ENCODE measurements around the gene GGCT.
"Not testable (repeated sequence)": the region's sequence is repeated elsewhere in the genome, so short reads cannot be mapped to it uniquely, and the experiment has no call there.

The GGCT gene

DNA sequence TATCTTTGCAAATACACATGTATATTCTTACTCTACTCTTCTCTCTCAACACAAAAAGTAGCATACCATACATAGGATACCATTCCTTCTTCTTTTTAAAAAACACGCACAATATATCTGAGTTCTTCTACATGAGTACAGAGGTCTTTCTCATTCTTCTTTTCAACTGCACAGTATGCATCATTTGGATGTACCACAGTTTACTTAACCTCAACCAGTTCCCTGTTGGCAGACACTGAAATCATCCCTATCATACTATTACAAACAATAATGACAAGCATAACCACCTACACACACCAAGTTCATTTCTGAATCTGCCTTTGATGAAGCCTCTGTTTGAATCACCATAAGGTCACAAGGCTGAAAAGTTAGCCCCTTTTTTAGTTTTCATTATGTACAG is 25.7 kb upstream of the GGCT start:
- Mint-ChIP-seq H3K9me3 (no peaks in the 10 kb centered on the region), H3K27me3 (no peaks in the 10 kb centered on the region), H3K4me1 (no peaks in the 10 kb centered on the region), H3K36me3 (ENCODE audit: insufficient read depth) (peaks cover 4% of the 10 kb centered on the region), H3K27ac (ENCODE audit: low read depth) (no peak overlapping the region), H3K4me3 (no peak overlapping the region)
- ATAC-seq (replicated peaks; ENCODE audit: extremely low read depth, poor library complexity, severe bottlenecking) (no peak), DNase-seq (ENCODE audit: low spot score in 2 of 2) (no peak)

DNA sequence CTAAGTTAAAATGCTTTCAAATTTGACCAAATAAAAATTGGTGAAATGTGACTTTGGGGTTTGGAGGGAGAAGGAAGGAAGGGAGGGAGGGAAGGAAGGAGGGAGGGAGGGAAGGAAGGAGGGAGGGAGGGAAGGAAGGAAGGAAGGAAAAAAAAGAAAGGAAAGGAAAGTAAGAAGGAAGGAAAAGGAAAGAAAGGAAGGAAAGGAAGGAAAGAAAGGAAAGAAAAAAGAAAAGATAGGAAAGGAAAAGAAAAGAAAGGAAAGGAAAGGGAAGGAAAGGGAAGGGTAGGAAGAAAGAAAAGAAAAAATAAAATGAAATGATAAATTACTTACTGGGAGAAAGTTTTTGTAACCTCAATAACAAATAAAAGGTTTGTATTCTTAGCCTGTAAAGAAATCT is 24.1 kb upstream of the GGCT start:
- Mint-ChIP-seq H3K9me3 (no peaks in the 10 kb centered on the region), H3K27me3 (no peaks in the 10 kb centered on the region), H3K27ac (ENCODE audit: low read depth) (no peak overlapping the region), H3K4me1 (no peaks in the 10 kb centered on the region), H3K36me3 (ENCODE audit: insufficient read depth) (peaks cover 4% of the 10 kb centered on the region), H3K4me3 (no peak overlapping the region)
- no peak for ATAC-seq (replicated peaks; ENCODE audit: extremely low read depth, poor library complexity, severe bottlenecking)
- no peak for DNase-seq (ENCODE audit: low spot score in 2 of 2)

DNA sequence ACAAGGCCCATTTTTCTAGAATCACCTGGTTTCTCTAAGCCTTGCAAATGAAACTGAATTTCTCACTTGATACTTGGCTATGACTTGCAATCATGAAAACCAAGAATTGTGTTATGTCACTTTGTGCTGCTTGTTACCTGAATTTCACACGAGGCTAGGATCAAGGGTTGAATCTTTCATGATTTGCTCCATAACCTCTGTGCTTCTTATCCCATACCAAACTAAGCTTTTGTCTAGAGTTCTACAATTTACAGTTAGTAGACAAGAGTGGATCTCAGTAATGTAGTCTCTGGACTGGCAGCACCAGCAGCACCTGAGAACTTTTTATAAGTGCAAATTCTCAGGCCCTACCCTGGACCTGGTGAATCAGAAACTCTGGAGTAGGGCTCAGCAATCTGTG is 22.7 kb upstream of the GGCT start:
- not testable (repeated sequence) for H3K27ac Mint-ChIP-seq (ENCODE audit: low read depth); H3K4me3 Mint-ChIP-seq; H3K27me3 Mint-ChIP-seq; H3K36me3 Mint-ChIP-seq (ENCODE audit: insufficient read depth); DNase-seq (ENCODE audit: low spot score in 2 of 2); H3K9me3 Mint-ChIP-seq; ATAC-seq (replicated peaks; ENCODE audit: extremely low read depth, poor library complexity, severe bottlenecking); H3K4me1 Mint-ChIP-seq

DNA sequence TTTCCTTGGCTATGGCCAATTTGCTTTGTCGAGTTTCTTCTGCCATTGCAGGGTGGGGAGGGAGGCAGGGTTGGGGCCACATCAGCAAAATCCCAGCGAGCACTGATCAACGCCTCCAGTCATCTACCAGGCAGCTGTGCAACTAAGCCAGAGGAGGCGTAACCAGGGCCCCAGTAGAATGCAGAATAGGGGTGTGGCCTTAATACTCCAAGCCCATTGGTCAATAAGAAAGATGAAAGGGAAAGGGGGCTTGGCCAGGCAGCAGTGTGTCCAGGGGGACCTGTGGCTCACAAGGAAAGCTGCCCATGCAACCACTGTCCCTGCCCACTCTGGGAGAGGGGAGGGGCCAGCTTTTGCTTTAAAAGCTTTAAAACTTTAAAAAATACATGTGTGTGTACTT is 21.5 kb upstream of the GGCT start:
- ATAC-seq (replicated peaks; ENCODE audit: extremely low read depth, poor library complexity, severe bottlenecking) (no peak), DNase-seq (ENCODE audit: low spot score in 2 of 2) (no peak)
- Mint-ChIP-seq H3K27ac (ENCODE audit: low read depth) (no peak overlapping the region), H3K4me1 (no peaks in the 10 kb centered on the region), H3K9me3 (no peaks in the 10 kb centered on the region), H3K4me3 (no peak overlapping the region), H3K36me3 (ENCODE audit: insufficient read depth) (peaks cover 4% of the 10 kb centered on the region), H3K27me3 (no peaks in the 10 kb centered on the region)

DNA sequence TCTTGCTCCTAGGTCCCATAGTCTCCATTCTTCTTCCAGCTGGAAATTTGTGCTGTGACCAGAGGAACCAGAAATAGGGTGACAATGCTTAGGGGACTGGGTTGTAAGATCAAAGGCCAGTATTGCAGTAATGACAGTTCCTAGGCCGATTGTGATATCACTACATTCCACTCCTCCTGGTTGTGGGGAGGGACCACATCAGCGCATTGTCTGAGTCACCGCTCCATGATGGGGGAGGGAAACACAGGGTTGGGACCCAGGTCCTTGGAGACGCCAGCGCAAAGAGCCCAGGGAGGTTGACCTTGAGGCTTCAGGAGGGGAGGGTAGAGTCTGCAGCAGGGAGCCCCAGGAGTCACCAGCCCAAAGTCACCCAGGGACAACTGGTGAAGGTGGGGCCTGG is 20.8 kb upstream of the GGCT start:
- DNase-seq (ENCODE audit: low spot score in 2 of 2) (no peak), ATAC-seq (replicated peaks; ENCODE audit: extremely low read depth, poor library complexity, severe bottlenecking) (no peak)
- Mint-ChIP-seq H3K27me3 (no peaks in the 10 kb centered on the region), H3K9me3 (no peaks in the 10 kb centered on the region), H3K36me3 (ENCODE audit: insufficient read depth) (peaks cover 4% of the 10 kb centered on the region), H3K4me1 (no peaks in the 10 kb centered on the region), H3K4me3 (no peak overlapping the region), H3K27ac (ENCODE audit: low read depth) (no peak overlapping the region)

DNA sequence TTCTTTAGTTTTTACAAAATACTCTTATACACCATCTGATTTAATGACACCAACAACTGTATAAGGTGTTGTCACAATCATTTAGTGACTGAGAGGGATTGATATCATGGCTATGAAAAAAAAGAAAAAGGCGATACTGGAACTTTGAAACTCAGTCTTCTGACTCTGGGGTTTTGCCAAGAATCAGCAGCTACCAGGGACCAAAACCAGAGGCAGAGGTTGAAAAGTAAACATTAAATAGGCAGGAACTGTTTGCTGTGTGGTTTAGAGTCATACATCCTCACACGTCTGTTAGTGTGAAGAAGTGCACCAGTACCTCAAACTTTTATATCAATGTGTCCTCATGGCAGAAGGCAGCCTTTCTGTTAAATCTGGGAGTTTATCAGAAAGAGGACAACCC is 19.9 kb upstream of the GGCT start:
- no peaks in the 10 kb centered on the region for H3K4me1 Mint-ChIP-seq
- no peaks in the 10 kb centered on the region for H3K9me3 Mint-ChIP-seq
- peaks cover 2% of the 10 kb centered on the region for H3K36me3 Mint-ChIP-seq (ENCODE audit: insufficient read depth)
- H3K27ac Mint-ChIP-seq (ENCODE audit: low read depth): no peak overlapping the region
- ATAC-seq (replicated peaks; ENCODE audit: extremely low read depth, poor library complexity, severe bottlenecking): no peak
- no peak overlapping the region for H3K4me3 Mint-ChIP-seq
- no peaks in the 10 kb centered on the region for H3K27me3 Mint-ChIP-seq
- no peak for DNase-seq (ENCODE audit: low spot score in 2 of 2)

DNA sequence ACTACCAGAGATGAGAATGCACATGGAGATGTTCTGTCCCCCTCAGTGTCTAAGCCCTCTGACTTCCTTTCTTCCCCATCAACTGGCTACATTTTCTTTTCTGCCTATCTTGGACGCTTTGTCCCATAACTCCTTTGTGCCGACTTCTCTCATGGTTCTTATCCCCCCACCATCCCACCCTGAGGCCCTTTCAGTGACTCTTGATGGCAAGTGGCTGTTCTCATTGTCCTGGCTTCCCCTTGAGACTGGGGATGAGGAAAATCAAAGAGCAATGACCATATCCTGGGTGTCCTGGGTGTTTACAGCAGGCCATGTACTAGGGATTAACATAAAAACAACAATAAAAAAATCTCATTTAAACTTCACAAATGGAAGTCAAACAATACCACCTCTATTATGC is 18.8 kb upstream of the GGCT start:
- no peaks in the 10 kb centered on the region for H3K9me3 Mint-ChIP-seq
- no peak overlapping the region for H3K27ac Mint-ChIP-seq (ENCODE audit: low read depth)
- H3K27me3 Mint-ChIP-seq: no peaks in the 10 kb centered on the region
- H3K4me1 Mint-ChIP-seq: no peaks in the 10 kb centered on the region
- H3K36me3 Mint-ChIP-seq (ENCODE audit: insufficient read depth): peaks cover 2% of the 10 kb centered on the region
- no peak overlapping the region for H3K4me3 Mint-ChIP-seq
- ATAC-seq (replicated peaks; ENCODE audit: extremely low read depth, poor library complexity, severe bottlenecking): no peak
- DNase-seq (ENCODE audit: low spot score in 2 of 2): no peak

DNA sequence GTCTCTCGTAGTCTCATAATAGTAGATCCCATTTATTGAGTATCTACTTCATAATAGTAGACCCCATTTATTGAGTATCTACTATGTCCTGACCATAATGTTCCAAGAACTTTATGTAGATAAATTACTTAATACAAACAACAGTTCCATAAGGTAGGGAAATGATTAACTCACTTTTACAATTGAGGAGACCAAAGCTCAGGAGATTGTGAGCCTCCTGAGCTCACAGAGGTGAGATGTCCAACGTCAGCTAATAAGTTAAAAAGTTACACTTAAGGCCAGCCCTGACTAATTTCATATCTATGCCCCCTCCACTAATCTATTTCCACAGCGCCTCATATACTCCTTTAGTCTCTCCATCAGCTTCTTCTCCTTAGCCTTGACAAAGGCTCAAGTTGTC is 17.5 kb upstream of the GGCT start:
- DNase-seq (ENCODE audit: low spot score in 2 of 2) (no peak), ATAC-seq (replicated peaks; ENCODE audit: extremely low read depth, poor library complexity, severe bottlenecking) (no peak)
- Mint-ChIP-seq H3K4me1 (no peaks in the 10 kb centered on the region), H3K9me3 (no peaks in the 10 kb centered on the region), H3K4me3 (no peak overlapping the region), H3K36me3 (ENCODE audit: insufficient read depth) (peaks cover 2% of the 10 kb centered on the region), H3K27ac (ENCODE audit: low read depth) (no peak overlapping the region), H3K27me3 (no peaks in the 10 kb centered on the region)

DNA sequence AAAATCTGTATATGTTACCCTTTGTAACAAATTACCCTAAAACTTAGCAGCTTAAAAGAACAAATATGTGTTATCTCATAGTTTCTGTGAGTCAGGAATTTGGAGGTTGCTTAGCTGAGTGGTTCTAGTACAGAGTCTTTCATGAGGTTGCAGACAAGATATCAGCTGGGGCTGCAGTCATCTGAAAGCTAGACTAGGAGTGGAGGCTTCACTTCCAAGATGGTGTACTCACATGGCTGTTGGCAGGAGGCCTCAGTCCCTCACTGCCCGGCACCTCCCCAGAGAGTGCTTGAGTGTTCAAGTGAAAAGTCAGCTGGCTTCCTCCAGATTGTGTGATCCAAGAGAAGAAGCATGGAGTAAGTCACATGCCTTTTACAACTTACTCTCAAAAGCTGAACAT is 16.9 kb upstream of the GGCT start:
- Mint-ChIP-seq H3K27ac (ENCODE audit: low read depth) (no peak overlapping the region), H3K9me3 (no peaks in the 10 kb centered on the region), H3K36me3 (ENCODE audit: insufficient read depth) (peaks cover 2% of the 10 kb centered on the region), H3K4me3 (no peak overlapping the region), H3K27me3 (no peaks in the 10 kb centered on the region), H3K4me1 (no peaks in the 10 kb centered on the region)
- DNase-seq (ENCODE audit: low spot score in 2 of 2) (no peak), ATAC-seq (replicated peaks; ENCODE audit: extremely low read depth, poor library complexity, severe bottlenecking) (no peak)

DNA sequence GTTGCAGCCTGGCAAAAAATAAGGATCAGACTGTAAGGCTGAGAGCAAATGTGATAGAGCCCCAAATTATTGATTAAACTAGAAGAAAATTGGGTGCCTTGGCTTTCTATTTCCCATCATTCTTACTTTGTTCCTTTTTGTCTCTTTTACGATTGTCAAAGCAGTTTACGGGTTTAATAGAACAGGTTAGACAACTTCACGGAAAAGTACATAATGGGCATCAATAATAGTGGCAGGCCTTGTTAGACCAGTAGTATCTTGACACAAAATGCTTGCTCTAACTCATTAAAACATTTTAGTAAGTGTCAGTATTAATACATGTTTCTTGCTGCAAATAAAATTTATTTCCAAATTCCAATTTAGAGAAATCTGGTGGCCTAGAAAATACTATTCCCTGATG is 14.5 kb upstream of the GGCT start:
- H3K27ac Mint-ChIP-seq (ENCODE audit: low read depth): no peak overlapping the region
- H3K9me3 Mint-ChIP-seq: no peaks in the 10 kb centered on the region
- H3K4me3 Mint-ChIP-seq: no peak overlapping the region
- ATAC-seq (replicated peaks; ENCODE audit: extremely low read depth, poor library complexity, severe bottlenecking) (no peak), DNase-seq (ENCODE audit: low spot score in 2 of 2) (no peak)
- no peaks in the 10 kb centered on the region for H3K4me1 Mint-ChIP-seq
- no peaks in the 10 kb centered on the region for H3K36me3 Mint-ChIP-seq (ENCODE audit: insufficient read depth)
- H3K27me3 Mint-ChIP-seq: no peaks in the 10 kb centered on the region

DNA sequence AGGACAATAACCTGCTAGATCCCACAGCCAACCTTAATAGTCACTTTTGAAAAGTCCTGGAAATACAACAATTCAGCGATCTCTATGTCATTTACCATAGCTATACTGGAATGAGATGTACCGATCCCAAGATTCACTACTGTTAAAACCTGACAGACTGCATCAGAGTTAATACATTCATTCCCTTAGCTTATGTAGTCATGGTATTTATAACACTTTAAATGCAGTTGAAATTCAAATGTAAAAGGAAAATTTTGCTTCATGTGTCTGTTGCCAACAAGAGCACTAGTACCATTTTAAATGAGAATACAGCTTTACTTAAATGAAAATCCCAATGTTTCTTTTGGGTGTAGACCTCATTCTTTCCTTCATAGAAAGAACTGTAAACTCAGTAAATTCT is 11.1 kb upstream of the GGCT start:
- no peak for DNase-seq (ENCODE audit: low spot score in 2 of 2)
- H3K27me3 Mint-ChIP-seq: no peaks in the 10 kb centered on the region
- no peak overlapping the region for H3K27ac Mint-ChIP-seq (ENCODE audit: low read depth)
- no peak for ATAC-seq (replicated peaks; ENCODE audit: extremely low read depth, poor library complexity, severe bottlenecking)
- no peak overlapping the region for H3K4me3 Mint-ChIP-seq
- no peaks in the 10 kb centered on the region for H3K36me3 Mint-ChIP-seq (ENCODE audit: insufficient read depth)
- H3K4me1 Mint-ChIP-seq: no peaks in the 10 kb centered on the region
- no peaks in the 10 kb centered on the region for H3K9me3 Mint-ChIP-seq

DNA sequence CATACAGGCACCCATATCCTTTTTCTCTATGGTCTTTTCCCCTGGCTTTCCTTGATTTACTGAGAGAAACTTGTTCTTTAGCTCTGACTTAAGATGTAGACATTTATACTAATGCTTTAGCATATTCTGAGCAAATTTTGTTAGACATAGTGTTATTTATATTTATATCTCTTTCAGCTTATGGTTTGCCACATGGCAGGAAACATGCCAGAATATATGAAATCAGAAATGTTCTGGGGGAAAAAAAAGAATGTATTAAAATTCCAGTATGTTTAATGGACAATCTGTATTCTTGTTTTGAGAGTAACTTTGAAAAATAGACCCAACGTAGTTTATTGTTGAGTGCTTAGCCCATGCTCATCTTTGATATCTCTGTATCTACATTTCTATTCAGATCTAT is 10.1 kb upstream of the GGCT start:
- H3K4me3 Mint-ChIP-seq: no peak overlapping the region
- H3K27me3 Mint-ChIP-seq: no peaks in the 10 kb centered on the region
- no peak overlapping the region for H3K27ac Mint-ChIP-seq (ENCODE audit: low read depth)
- ATAC-seq (replicated peaks; ENCODE audit: extremely low read depth, poor library complexity, severe bottlenecking) (no peak), DNase-seq (ENCODE audit: low spot score in 2 of 2) (no peak)
- H3K9me3 Mint-ChIP-seq: no peaks in the 10 kb centered on the region
- H3K36me3 Mint-ChIP-seq (ENCODE audit: insufficient read depth): no peaks in the 10 kb centered on the region
- H3K4me1 Mint-ChIP-seq: peaks cover 5% of the 10 kb centered on the region

DNA sequence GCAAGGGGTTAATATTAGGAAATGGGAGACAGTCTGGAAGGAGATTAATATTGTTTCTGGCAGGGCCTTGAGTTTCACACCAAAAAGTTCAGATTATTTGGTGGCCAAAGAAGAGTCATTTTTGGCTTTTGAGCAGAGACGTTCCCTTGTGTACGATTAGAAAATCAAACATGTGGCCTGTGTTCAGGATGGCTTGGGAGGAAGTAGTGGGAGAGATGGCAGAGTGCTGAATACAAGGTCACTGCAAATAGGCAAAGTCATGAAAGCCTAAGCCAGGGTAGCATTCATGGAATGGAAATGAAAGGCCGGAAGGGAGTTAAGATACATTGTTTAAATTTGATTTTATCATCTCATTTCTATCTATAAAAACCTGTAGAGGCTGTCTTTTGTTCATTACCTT is 9.5 kb upstream of the GGCT start:
- Mint-ChIP-seq H3K4me3 (no peak overlapping the region), H3K36me3 (ENCODE audit: insufficient read depth) (no peaks in the 10 kb centered on the region), H3K27me3 (no peaks in the 10 kb centered on the region), H3K27ac (ENCODE audit: low read depth) (no peak overlapping the region), H3K9me3 (no peaks in the 10 kb centered on the region), H3K4me1 (peaks cover 6% of the 10 kb centered on the region)
- DNase-seq (ENCODE audit: low spot score in 2 of 2) (no peak), ATAC-seq (replicated peaks; ENCODE audit: extremely low read depth, poor library complexity, severe bottlenecking) (no peak)

DNA sequence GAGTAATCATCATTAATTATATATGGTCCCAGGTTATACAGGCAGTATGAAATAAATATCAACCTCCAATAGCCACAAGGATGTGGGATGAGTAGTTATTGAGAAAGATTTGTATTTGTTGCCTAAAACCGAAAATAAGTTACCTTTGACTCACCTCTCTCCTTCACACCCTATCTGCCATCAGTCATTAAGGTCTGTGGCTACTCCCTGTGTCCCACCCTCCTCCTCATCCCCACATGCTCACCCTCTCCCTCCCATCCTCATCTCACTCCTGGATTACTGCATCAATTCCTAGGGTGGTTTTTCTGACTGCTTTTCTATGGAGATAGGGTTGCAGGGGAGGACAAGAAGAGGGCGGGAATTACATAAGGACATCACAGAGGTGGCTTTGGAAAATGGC is 9.1 kb upstream of the GGCT start:
- H3K4me1 Mint-ChIP-seq: peaks cover 6% of the 10 kb centered on the region
- no peak overlapping the region for H3K27ac Mint-ChIP-seq (ENCODE audit: low read depth)
- no peaks in the 10 kb centered on the region for H3K27me3 Mint-ChIP-seq
- no peak overlapping the region for H3K4me3 Mint-ChIP-seq
- no peaks in the 10 kb centered on the region for H3K36me3 Mint-ChIP-seq (ENCODE audit: insufficient read depth)
- no peak for ATAC-seq (replicated peaks; ENCODE audit: extremely low read depth, poor library complexity, severe bottlenecking)
- no peak for DNase-seq (ENCODE audit: low spot score in 2 of 2)
- no peaks in the 10 kb centered on the region for H3K9me3 Mint-ChIP-seq
